ENCODE measurements around the gene CEP55. TPM values are rescaled to one million over a fixed set of nuclear protein-coding genes. Genes with fewer than 3 reads are reported as not detected.

Gene CEP55
- total and polyA plus RNA-seq, 2 experiments from 2014 or later: 14.9 to 21.5 TPM

GRCh38 chr10:93512565-93512964 lies 16.2 kb downstream of the CEP55 start:
- peak overlapping the region; percentile 7; the same call in 1 of the 2 replicates for H2AFZ ChIP-seq
- H3K79me2 ChIP-seq (ENCODE audit: insufficient read depth): no peaks in the 10 kb centered on the region
- no peaks in the 10 kb centered on the region for H4K20me1 ChIP-seq (ENCODE audit: insufficient read depth)
- H3K9ac ChIP-seq: 0 out of 2 replicates have a peak overlapping the region, but pooled peaks have one; percentile 6
- TF ChIP-seq EZH2phosphoT487 (IDR thresholded peaks at IDR 0.05; ENCODE audit: insufficient read depth, low read depth) (no peak), EZH2 (IDR thresholded peaks at IDR 0.05; ENCODE audit: insufficient read depth, poor library complexity, severe bottlenecking) (no peak)
- H3K36me3 ChIP-seq (ENCODE audit: low read depth): no peaks in the 10 kb centered on the region; the same call in 1 of the 2 replicates
- in situ Hi-C loops (cut with MboI): loop anchor here (25.0 kb wide), 2 partner anchors 425 to 625 kb away; no protein-coding TSS in a partner anchor
- peaks cover 19% of the 10 kb centered on the region for H3F3A ChIP-seq (ENCODE audit: insufficient read depth)
- H3K9me2 ChIP-seq (ENCODE audit: insufficient read depth): no peaks in the 10 kb centered on the region
- H3K4me3 ChIP-seq: no peak overlapping the region
- no peaks in the 10 kb centered on the region for H3K27me3 ChIP-seq (replicated peaks; ENCODE audit: insufficient read depth)
- no peaks in the 10 kb centered on the region for H3K9me3 ChIP-seq (ENCODE audit: low read depth)
- peak overlapping the region; percentile 41 for H3K27ac ChIP-seq
- WGBS, 2 experiments (ENCODE audit: low coverage in 1 of 2, low lambda C conversion rate in 2 of 2, missing lambda C conversion rate in 2 of 2): 96 to 100% methylated on average over 1 of the region's 1 CpG
- peaks cover 23% of the 10 kb centered on the region for H3K4me1 ChIP-seq (ENCODE audit: insufficient read depth)
- H3K4me2 ChIP-seq (ENCODE audit: unreplicated experiment): peak overlapping the region; percentile 6
- peak; percentile 81 for DNase-seq

GRCh38 chr10:93513091-93513490 lies 16.7 kb downstream of the CEP55 start:
- H3K79me2 ChIP-seq (ENCODE audit: insufficient read depth): no peaks in the 10 kb centered on the region
- H3K27me3 ChIP-seq (replicated peaks; ENCODE audit: insufficient read depth): no peaks in the 10 kb centered on the region
- H3K4me1 ChIP-seq (ENCODE audit: insufficient read depth): peaks cover 23% of the 10 kb centered on the region
- H3K4me2 ChIP-seq (ENCODE audit: unreplicated experiment): peak overlapping the region; percentile 6
- in situ Hi-C loops (cut with MboI): loop anchor here (25.0 kb wide), 2 partner anchors 426 to 626 kb away; no protein-coding TSS in a partner anchor
- peak overlapping the region; percentile 41 for H3K27ac ChIP-seq
- H3K9me3 ChIP-seq (ENCODE audit: low read depth): no peaks in the 10 kb centered on the region
- peak overlapping the region; percentile 7; the same call in 1 of the 2 replicates for H2AFZ ChIP-seq
- 96 to 100% methylated on average over 1 of the region's 1 CpG for WGBS, 2 experiments (ENCODE audit: low coverage in 1 of 2, low lambda C conversion rate in 2 of 2, missing lambda C conversion rate in 2 of 2)
- no peak for DNase-seq
- H3K36me3 ChIP-seq (ENCODE audit: low read depth): no peaks in the 10 kb centered on the region; the same call in 1 of the 2 replicates
- peaks cover 19% of the 10 kb centered on the region for H3F3A ChIP-seq (ENCODE audit: insufficient read depth)
- no peak overlapping the region for H3K4me3 ChIP-seq
- TF ChIP-seq EZH2 (IDR thresholded peaks at IDR 0.05; ENCODE audit: insufficient read depth, poor library complexity, severe bottlenecking) (no peak), EZH2phosphoT487 (IDR thresholded peaks at IDR 0.05; ENCODE audit: insufficient read depth, low read depth) (no peak)
- no peaks in the 10 kb centered on the region for H3K9me2 ChIP-seq (ENCODE audit: insufficient read depth)
- no peaks in the 10 kb centered on the region for H4K20me1 ChIP-seq (ENCODE audit: insufficient read depth)
- 0 out of 2 replicates have a peak overlapping the region, but pooled peaks have one; percentile 6 for H3K9ac ChIP-seq

- Histone ChIP-seq H3K9ac (peak overlapping the region; percentile 66), H3K4me2 (ENCODE audit: unreplicated experiment) (peak overlapping the region; percentile 51), H3K27me3 (replicated peaks; ENCODE audit: insufficient read depth) (no peaks in the 10 kb centered on the region), H4K20me1 (ENCODE audit: insufficient read depth) (no peaks in the 10 kb centered on the region), H3K27ac (peak overlapping the region; percentile 83), H3K4me3 (no peak overlapping the region), H3K79me2 (ENCODE audit: insufficient read depth) (no peaks in the 10 kb centered on the region), H3K36me3 (ENCODE audit: low read depth) (no peaks in the 10 kb centered on the region; the same call in 1 of the 2 replicates), H3K9me3 (ENCODE audit: low read depth) (no peaks in the 10 kb centered on the region), H2AFZ (peak overlapping the region; percentile 42), H3K4me1 (ENCODE audit: insufficient read depth) (peaks cover 23% of the 10 kb centered on the region), H3K9me2 (ENCODE audit: insufficient read depth) (no peaks in the 10 kb centered on the region), H3F3A (ENCODE audit: insufficient read depth) (peaks cover 19% of the 10 kb centered on the region)
- no peak for DNase-seq
- in situ Hi-C loops (cut with MboI): loop anchor here (25.0 kb wide), 2 partner anchors 427 to 627 kb away; no protein-coding TSS in a partner anchor
- TF ChIP-seq EZH2 (IDR thresholded peaks at IDR 0.05; ENCODE audit: insufficient read depth, poor library complexity, severe bottlenecking) (no peak), EZH2phosphoT487 (IDR thresholded peaks at IDR 0.05; ENCODE audit: insufficient read depth, low read depth) (no peak)
- 60 to 77% methylated on average over 4 of the region's 4 CpGs for WGBS, 2 experiments (ENCODE audit: low coverage in 1 of 2, low lambda C conversion rate in 2 of 2, missing lambda C conversion rate in 2 of 2)
Observed at GRCh38 chr10:93514521-93514920, 18.1 kb downstream of the CEP55 start.

- Histone ChIP-seq H3K4me3 (no peak overlapping the region), H3K9me2 (ENCODE audit: insufficient read depth) (no peaks in the 10 kb centered on the region), H3K79me2 (ENCODE audit: insufficient read depth) (no peaks in the 10 kb centered on the region), H3F3A (ENCODE audit: insufficient read depth) (peaks cover 19% of the 10 kb centered on the region), H4K20me1 (ENCODE audit: insufficient read depth) (no peaks in the 10 kb centered on the region), H3K27ac (peak overlapping the region; percentile 83), H3K4me2 (ENCODE audit: unreplicated experiment) (peak overlapping the region; percentile 51), H3K27me3 (replicated peaks; ENCODE audit: insufficient read depth) (no peaks in the 10 kb centered on the region), H3K9ac (peak overlapping the region; percentile 66), H3K9me3 (ENCODE audit: low read depth) (no peaks in the 10 kb centered on the region), H2AFZ (peak overlapping the region; percentile 42), H3K36me3 (ENCODE audit: low read depth) (no peaks in the 10 kb centered on the region; the same call in 1 of the 2 replicates), H3K4me1 (ENCODE audit: insufficient read depth) (peaks cover 23% of the 10 kb centered on the region)
- peak; percentile 81 for DNase-seq
- in situ Hi-C loops (cut with MboI): loop anchor here (25.0 kb wide), 2 partner anchors 428 to 628 kb away; no protein-coding TSS in a partner anchor
- TF ChIP-seq EZH2phosphoT487 (IDR thresholded peaks at IDR 0.05; ENCODE audit: insufficient read depth, low read depth): no peak
- TF ChIP-seq EZH2 (IDR thresholded peaks at IDR 0.05; ENCODE audit: insufficient read depth, poor library complexity, severe bottlenecking): no peak
- 24 to 26% methylated on average over 8 of the region's 8 CpGs for WGBS, 2 experiments (ENCODE audit: low coverage in 1 of 2, low lambda C conversion rate in 2 of 2, missing lambda C conversion rate in 2 of 2)
Observed at GRCh38 chr10:93515071-93516005, 18.9 kb downstream of the CEP55 start.
